Gastrocnemius medialis (tissue), 4 donors: ENCODE results near the gene KDM5C.

Experiments
- CTCF ChIP-seq, 5 experiments: fragments of 450-650 bp in 3 of 5; fragments of 200-600 bp in 2 of 5; sonication (generic) in 2 of 5; IDR thresholded peaks in 4 of 5; conservative IDR thresholded peaks in 1 of 5; 1 replicate in 4 of 5; 2 replicates in 1 of 5; pipeline ENCODE4 v1.5.1; 2016 to 2019; ENCODE audit warnings: antibody characterized with exemption in 5 of 5, mild to moderate bottlenecking in 3 of 5, moderate library complexity in 3 of 5
- POLR2A ChIP-seq, 2 donors: fragments of 450-650 bp; IDR thresholded peaks; one replicate each; pipeline ENCODE4 v1.6.1; 2017; ENCODE audit warnings: antibody characterized with exemption in 2 of 2, mild to moderate bottlenecking in 2 of 2, moderate library complexity in 2 of 2

- TF ChIP-seq CTCF (IDR thresholded peaks at IDR 0.05 in 4 of 5, conservative IDR thresholded peaks at IDR 0.05 in 1 of 5) (no peak), POLR2A (IDR thresholded peaks at IDR 0.05) (no peak)
These were observed 2.3 kb upstream of the KDM5C start for GRCh38 chrX:53227224-53227765.
